Activated T-cell treated with anti-CD3 and anti-CD28 coated beads, Interleukin-2, amount 50 U/mL, for 1 hour (primary cell): ENCODE results near the gene TOR2A.

Source experiments
- DNase-seq: peaks from one replicate; pipeline ENCODE4 v3.0.0-alpha.2; 2020

Gene TOR2A

DNA sequence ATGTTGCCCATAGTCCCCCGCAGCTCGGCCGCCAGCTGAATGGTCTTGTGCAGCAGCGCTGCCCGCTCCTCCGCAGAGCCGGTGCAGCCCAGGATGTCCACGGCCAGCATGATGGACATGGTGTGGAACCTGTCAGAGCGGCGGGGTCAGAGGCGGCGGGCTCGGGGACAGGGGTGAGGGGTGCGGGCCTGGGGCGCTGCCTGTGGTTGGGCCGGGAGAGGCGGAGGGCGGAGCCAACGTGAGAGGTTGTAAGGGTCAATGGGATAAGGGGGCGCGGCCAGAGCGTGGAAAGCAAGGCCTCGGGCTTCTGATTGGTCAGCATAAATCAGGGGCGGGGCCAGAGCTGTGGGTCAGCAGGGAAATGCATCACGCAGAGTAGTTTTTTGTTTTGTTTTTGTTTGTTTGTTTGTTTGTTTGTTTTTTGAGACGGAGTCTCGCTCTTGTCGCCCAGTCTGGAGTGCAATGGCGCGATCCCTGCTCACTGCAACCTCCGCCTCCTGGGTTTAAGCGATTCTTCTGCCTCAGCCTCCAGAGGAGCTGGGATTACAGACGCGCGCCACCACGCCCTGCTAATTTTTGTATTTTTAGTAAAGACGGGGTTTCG, 6.8 kb upstream of the TOR2A start:
- DNase-seq: no peak

GRCh38 chr9:127739614-127740330, 4.7 kb upstream of the TOR2A start:
- no peak for DNase-seq

GRCh38 chr9:127738666-127739065, 3.6 kb upstream of the TOR2A start:
- no peak for DNase-seq

DNA sequence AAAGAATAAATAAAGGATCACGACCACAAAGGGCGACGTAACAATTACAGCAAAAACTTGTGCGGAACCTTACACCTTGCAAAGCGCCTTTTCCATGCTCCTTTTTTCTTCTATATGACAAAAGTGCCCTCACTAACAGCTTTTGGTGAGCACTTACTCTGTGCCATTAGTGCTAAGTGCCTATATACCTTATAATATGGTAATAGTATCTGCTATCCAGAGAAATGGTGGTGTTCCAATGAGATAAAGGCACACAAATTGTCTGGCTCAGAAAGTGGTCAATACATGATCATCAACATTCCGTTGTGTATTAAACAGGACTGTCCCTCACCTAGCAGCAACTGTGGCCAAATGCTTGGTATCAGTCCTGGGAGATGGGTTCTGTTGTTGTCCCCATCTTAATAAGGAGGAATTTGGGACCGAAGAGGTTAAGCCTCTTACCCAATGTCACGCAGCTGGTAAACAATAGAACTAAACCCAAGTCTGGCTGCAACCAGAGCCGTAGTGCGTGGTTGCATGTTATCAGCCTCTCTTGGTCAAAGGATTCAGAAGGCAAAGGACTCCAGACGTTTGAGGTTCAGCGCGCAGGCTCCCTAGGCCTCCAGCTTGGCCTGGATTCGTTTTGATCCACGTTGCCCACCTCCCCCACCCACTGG, 564 bp upstream of the TOR2A start:
- DNase-seq: no peak

DNA sequence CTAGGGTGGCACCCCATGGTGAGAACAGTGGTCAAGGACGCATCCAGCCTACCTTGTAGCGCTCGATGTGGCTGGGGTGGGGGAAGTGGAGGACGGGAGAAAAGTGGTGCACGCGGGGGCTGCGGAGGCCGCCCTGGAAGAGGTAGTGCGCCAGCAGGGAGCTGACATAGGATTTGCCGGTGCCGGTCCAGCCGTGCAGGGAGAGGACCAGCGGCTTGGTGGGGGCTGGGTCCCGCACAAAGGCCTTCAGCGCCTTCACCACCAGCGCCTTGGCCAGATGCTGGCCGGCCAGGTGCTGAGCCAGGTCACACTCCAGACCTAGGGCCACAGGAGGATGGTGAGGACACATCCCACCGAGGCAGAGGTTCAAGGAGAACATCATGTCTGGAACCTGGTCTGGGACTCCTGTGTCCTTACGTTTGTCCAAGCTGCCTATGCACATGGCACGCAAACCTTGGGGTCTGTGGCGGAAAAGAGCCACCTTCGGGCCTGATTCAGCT, 797 bp downstream of the TOR2A start:
- DNase-seq: no peak

- no peak for DNase-seq
Observed at GRCh38 chr9:127733614-127734013, 1.5 kb downstream of the TOR2A start.

GRCh38 chr9:127732444-127732843, 2.6 kb downstream of the TOR2A start:
- DNase-seq: no peak

- no peak for DNase-seq
Observed at GRCh38 chr9:127731938-127732337, 3.2 kb downstream of the TOR2A start.

DNA sequence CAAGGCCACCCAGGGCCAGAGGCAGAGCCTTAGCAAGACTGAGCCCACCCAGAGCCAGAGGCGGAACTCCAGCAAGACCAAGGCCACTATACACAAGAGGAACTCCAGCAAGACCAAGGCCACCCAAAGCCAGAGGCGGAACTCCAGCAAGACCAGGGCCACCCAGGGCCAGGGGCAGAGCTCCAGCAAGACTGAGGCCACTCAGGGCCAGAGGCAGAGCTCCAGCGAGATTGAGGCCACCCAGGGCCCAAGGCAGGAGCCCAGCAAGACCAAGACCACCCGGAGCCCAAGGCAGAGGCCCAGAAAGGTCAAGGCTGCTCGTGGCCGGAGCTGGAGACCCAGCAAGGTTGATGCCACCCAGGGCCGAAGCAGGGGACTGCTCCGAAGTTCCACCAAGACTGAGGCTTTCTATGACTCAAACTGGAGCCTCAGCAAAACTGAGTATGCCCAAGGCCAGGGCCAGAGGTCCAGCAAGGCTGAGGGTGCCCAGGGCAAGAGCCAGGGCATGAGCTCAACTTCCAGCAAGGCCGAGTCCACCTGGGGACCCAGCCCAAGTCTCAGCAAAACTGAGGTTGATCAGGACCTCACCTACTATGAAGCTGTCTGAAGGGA, 4.2 kb downstream of the TOR2A start:
- DNase-seq: no peak

DNA sequence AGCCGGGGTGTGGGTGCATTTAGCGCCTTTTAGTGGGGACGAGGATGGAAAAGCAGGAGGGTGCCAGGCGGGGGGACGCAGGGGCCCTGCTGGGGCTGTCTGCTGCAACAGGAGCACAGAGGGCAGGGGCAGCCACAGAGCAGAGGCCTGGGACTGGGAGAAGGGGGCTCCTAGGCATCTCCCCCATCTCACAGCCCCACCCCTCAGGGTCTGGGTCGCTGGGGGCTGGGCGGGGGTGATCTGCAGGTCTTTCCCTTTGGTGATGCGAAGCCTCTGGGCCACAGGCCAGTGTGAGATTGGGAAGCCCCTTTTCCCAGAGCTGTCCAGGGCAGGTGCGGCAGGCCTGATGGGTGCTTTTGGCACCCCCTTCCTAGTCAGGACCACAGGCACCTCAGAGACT, 4.8 kb downstream of the TOR2A start:
- no peak for DNase-seq

DNA sequence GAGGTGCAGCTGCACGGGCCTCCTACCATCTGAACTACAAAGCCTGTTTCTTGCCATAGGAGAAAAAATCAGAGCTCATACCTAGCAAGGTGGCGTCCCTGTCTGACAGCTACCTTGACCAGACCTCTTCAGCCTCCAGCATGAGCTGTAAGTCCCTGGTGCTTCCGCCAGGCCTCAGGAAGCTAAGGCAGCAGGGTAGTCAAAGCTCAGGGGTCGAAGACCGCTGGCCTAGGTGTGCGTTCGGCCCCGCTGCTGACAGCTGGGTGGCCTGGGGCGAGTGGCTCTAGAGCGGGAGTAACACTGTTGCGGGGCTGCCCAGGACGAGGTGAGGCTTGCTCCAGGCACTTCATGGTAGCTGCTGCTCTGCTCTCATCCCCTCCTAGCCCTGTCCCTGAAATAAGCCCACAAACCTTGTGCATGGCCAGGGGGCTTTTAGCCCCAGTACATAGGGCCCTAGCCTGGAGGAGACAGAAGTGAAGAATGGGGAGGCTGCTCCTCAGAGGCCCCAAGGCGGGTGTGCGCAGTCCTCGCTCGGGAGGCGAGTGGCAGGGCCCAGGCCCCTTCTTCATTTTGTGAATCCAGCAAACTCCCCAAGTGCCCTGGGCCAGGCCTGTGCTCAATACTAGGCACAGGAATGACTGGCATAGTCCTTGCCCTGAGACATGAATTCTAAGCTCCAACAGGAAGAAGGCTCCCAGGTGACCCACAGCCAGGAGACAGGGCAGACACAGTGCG, 5.4 kb downstream of the TOR2A start:
- DNase-seq: no peak

GRCh38 chr9:127728808-127729207, 6.3 kb downstream of the TOR2A start:
- DNase-seq: no peak

GRCh38 chr9:127726871-127727270, 8.2 kb downstream of the TOR2A start:
- no peak for DNase-seq

- no peak for DNase-seq
Observed at GRCh38 chr9:127724012-127724411, 11.1 kb downstream of the TOR2A start.

DNA sequence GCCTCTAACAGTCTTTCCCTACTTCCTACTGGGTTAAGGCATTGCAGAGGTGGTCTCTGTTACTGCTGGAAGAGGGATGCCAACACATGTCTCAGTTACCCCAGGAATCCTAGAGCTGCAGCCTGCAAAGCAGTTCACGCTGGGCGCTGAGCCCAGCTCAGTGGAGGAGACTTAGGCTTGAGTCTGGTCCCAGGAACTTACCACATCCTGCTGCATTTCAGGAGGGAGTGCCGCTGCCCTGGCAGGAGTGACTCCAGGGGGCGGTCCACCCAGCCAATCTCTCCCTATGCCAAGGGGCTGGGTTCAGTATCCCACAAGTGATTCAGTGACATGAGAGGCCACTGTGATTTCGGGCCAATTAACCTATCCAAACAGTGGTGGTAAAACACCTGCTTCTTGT, 11.7 kb downstream of the TOR2A start:
- DNase-seq: no peak

GRCh38 chr9:127723013-127723412, 12.1 kb downstream of the TOR2A start:
- no peak for DNase-seq

DNA sequence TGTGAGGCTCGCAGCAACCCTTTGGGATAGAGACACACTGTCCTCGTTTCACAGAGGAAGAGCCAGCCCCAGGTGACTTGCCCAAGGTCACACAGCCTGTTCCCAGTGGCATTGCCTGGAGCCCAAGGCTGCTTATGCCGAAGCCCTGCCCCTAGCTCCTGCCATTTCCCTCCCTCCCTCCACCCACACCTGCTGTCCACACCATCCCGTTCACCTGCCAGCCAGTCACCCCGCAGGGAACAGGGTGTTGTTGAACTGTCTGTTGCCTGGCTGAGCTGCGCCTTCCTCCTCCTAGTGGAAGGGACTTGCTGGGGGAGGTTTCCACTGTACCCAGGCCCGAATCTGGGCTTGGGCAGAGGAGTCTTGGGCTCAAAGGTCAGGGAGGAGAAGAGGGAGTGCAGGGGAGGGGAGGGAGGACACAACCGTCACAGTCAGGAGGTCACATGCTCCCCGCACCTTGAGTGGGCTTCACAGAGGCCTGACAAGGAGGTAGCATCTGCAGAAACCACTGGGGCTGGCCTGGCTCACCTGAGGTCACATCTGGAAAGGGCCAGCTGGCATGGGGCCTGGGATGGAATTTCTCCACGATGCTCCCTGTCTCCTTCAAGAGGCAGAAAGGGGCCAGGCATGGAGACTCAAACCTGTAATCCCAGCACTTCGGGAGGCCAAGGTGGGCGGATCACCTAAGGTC, 12.9 kb downstream of the TOR2A start:
- no peak for DNase-seq

- DNase-seq: no peak
Observed at GRCh38 chr9:127721391-127721821, 13.7 kb downstream of the TOR2A start.

DNA sequence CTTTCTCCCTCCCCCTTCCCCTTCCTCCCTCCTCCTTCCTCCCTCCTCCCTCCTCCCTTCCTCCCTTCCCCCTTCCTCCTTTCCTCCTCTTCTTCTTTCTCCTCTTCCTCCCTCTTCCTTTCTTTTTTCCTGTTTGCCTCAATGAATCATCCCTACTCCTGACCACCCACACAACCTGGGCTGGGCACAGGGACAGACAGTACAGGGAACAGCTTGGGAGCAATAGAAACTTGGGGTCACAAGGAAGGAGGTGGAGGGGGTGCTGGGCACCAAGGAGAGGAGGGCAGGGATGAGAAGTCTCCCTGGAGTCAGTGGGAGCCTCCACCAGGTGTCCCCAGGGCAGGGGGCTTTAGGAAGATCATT, 14.2 kb downstream of the TOR2A start:
- DNase-seq: no peak

- DNase-seq: no peak
Observed at GRCh38 chr9:127720031-127720864, 14.8 kb downstream of the TOR2A start.

GRCh38 chr9:127717766-127718165, 17.3 kb downstream of the TOR2A start:
- DNase-seq: no peak

DNA sequence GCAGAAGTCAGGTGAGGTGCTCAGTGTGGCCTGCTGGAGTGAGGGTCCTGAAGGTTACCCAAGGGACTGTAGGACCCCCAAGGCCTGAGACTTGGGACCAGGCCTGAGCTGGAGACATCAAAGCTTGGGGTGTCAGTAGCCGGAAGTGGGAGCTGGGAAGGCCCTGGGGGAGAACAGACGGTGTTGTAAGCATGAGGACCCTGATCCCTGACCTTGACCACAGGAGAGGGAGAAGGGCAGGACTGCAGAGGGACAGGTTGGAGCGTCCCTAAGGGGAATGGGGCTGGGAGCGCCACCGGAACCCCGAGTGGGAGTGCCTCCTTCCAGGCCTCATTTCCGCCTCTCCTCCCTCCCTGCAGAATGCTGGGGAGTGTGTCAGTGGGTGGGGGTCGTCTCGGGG, 18.7 kb downstream of the TOR2A start:
- no peak for DNase-seq
